ENCODE results near the gene NIPAL3.

The NIPAL3 gene

DNA sequence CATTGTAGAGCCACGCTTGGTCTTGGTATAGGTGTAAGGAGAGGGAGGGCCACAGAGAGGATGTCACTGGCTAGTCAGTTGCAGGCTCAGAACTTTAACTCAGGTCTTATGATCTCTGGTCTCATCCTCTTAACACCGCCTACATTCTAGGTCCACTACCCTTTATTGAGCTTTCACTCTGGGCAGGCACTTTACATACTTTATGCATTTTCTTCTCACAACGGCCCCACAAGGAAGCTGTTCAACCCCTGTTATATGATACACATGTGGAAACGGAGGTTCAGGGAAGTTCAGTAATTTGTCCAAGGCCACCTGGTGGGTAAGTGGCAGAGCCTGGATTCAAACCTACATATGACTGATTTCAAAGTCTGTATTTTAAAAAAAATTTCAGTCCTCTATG, 61.7 kb downstream of the NIPAL3 start:
- no peak overlapping the region for H3K4me3 ChIP-seq (replicated peaks; ENCODE audit: insufficient read depth, low read length)
- DNase-seq (ENCODE audit: low read depth in 1 of 2, low spot score in 1 of 2), result no peak
- TF ChIP-seq POLR2AphosphoS5 (IDR thresholded peaks at IDR 0.05; ENCODE audit: low read depth), result no peak
- TF ChIP-seq, protein P1, sequence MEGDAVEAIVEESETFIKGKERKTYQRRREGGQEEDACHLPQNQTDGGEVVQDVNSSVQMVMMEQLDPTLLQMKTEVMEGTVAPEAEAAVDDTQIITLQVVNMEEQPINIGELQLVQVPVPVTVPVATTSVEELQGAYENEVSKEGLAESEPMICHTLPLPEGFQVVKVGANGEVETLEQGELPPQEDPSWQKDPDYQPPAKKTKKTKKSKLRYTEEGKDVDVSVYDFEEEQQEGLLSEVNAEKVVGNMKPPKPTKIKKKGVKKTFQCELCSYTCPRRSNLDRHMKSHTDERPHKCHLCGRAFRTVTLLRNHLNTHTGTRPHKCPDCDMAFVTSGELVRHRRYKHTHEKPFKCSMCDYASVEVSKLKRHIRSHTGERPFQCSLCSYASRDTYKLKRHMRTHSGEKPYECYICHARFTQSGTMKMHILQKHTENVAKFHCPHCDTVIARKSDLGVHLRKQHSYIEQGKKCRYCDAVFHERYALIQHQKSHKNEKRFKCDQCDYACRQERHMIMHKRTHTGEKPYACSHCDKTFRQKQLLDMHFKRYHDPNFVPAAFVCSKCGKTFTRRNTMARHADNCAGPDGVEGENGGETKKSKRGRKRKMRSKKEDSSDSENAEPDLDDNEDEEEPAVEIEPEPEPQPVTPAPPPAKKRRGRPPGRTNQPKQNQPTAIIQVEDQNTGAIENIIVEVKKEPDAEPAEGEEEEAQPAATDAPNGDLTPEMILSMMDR (IDR thresholded peaks at IDR 0.05; ENCODE audit: insufficient read depth, low read length), result no peak
- TF ChIP-seq, protein P2, sequence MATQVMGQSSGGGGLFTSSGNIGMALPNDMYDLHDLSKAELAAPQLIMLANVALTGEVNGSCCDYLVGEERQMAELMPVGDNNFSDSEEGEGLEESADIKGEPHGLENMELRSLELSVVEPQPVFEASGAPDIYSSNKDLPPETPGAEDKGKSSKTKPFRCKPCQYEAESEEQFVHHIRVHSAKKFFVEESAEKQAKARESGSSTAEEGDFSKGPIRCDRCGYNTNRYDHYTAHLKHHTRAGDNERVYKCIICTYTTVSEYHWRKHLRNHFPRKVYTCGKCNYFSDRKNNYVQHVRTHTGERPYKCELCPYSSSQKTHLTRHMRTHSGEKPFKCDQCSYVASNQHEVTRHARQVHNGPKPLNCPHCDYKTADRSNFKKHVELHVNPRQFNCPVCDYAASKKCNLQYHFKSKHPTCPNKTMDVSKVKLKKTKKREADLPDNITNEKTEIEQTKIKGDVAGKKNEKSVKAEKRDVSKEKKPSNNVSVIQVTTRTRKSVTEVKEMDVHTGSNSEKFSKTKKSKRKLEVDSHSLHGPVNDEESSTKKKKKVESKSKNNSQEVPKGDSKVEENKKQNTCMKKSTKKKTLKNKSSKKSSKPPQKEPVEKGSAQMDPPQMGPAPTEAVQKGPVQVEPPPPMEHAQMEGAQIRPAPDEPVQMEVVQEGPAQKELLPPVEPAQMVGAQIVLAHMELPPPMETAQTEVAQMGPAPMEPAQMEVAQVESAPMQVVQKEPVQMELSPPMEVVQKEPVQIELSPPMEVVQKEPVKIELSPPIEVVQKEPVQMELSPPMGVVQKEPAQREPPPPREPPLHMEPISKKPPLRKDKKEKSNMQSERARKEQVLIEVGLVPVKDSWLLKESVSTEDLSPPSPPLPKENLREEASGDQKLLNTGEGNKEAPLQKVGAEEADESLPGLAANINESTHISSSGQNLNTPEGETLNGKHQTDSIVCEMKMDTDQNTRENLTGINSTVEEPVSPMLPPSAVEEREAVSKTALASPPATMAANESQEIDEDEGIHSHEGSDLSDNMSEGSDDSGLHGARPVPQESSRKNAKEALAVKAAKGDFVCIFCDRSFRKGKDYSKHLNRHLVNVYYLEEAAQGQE (IDR thresholded peaks at IDR 0.05; ENCODE audit: insufficient replicate concordance, low read depth), result no peak
- TF ChIP-seq SPI1 (IDR thresholded peaks at IDR 0.05; ENCODE audit: borderline replicate concordance, low read depth), result no peak
- no peak for TF ChIP-seq GABPA (IDR thresholded peaks at IDR 0.05; ENCODE audit: low read depth)
- no peak overlapping the region for H3K27ac ChIP-seq (replicated peaks)
- no peaks in the 10 kb centered on the region for H3K27me3 ChIP-seq (ENCODE audit: insufficient read depth, poor library complexity, severe bottlenecking)

DNA sequence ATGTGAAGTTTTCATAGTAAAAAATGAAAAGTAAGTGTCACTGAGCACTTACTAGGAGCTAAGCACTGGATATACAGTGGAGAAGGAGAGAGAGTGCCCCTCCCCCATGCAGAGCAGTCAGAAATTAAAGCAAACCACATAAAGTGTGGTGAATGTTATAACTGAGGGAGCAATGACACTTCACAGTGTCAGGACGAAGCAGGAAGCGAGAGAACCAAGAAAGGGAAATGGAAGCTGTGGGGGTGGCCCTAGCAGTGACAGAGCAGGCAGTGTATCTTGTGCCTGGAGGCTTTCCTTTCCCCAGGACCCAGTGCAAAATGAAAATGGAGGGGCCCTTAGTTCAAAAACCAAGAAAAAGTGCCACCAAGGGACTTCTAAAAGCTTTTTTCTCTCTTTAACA, 65.5 kb downstream of the NIPAL3 start:
- peak; percentile 66 to 76 for DNase-seq (ENCODE audit: low read depth in 1 of 2, low spot score in 1 of 2)
- Histone ChIP-seq H3K27ac (replicated peaks) (peak overlapping the region; percentile 71), H3K4me3 (replicated peaks; ENCODE audit: insufficient read depth, low read length) (no peak overlapping the region), H3K27me3 (ENCODE audit: insufficient read depth, poor library complexity, severe bottlenecking) (no peaks in the 10 kb centered on the region)
- peak; percentile 62; the same call in 1 of the 2 replicates for TF ChIP-seq SPI1 (IDR thresholded peaks at IDR 0.05; ENCODE audit: borderline replicate concordance, low read depth)
- TF ChIP-seq, protein P2 (IDR thresholded peaks at IDR 0.05; ENCODE audit: insufficient replicate concordance, low read depth), result no peak
- 0 out of 2 replicates have a peak, but pooled peaks have one; percentile 10 for TF ChIP-seq POLR2AphosphoS5 (IDR thresholded peaks at IDR 0.05; ENCODE audit: low read depth)

DNA sequence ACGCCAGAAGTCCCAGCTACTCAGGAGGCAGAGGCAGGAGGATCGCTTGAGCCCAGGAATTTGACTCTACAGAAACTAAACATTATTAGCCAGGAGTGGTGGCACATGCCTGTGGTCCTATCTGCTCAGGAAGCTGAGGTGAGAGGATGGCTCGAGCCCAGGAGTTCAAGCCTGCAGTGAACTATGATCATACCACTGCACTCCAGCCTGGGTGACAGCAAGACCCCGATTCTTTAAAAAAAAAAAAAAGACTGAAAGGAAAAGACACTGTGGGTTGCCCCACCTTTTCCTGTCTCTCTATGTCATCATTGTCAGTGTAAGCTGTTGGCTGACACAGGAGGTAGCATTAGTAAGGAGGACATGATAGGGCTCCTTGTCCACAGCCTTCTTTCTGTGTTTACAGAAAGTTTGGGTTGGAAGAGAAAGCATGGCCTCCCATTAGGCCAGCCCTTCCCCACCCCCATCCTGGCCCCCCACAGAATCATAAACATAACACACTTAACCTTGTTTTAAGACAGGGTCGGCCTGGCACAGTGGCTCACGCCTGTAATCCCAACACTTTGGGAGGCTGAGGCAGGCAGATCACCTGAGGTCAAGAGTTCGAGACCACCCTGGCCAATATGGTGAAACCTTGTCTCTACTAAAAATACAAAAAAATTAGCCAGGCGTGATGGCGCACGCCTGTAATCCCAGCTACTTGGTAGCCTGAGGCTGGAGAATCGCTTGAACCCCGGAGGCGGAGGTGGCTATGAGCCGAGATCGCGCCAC, 66.4 kb downstream of the NIPAL3 start:
- peak overlapping the region; percentile 71 for H3K27ac ChIP-seq (replicated peaks)
- H3K4me3 ChIP-seq (replicated peaks; ENCODE audit: insufficient read depth, low read length), result no peak overlapping the region
- TF ChIP-seq SPI1 (IDR thresholded peaks at IDR 0.05; ENCODE audit: borderline replicate concordance, low read depth) (no peak), GABPA (IDR thresholded peaks at IDR 0.05; ENCODE audit: low read depth) (no peak), POLR2AphosphoS5 (IDR thresholded peaks at IDR 0.05; ENCODE audit: low read depth) (no peak)
- TF ChIP-seq, protein P1 (IDR thresholded peaks at IDR 0.05; ENCODE audit: insufficient read depth, low read length), result no peak
- TF ChIP-seq, protein P2 (IDR thresholded peaks at IDR 0.05; ENCODE audit: insufficient replicate concordance, low read depth), result no peak
- no peak for DNase-seq (ENCODE audit: low read depth in 1 of 2, low spot score in 1 of 2)
- no peaks in the 10 kb centered on the region for H3K27me3 ChIP-seq (ENCODE audit: insufficient read depth, poor library complexity, severe bottlenecking)
